HepG2 (cell line): Measurements from ENCODE around the gene DCLK1. TPM values are rescaled to one million over a fixed set of nuclear protein-coding genes. Genes with fewer than 3 reads are reported as not detected.

ENCODE experiments used
- ATAC-seq: fragments of 200-7000 bp; cut with Tn5 transposase; 3 replicates; pipeline ENCODE4 v1.9.1; 2020; ENCODE audit warnings: mild to moderate bottlenecking, moderate library complexity
- BruUV-seq: library from RNA; stranded (reverse); fragments of 400-500 nt; replicated peaks from 2 replicates; lab custom pipeline; 2021; lab: Mats Ljungman, UMichigan
- CTCF ChIA-PET: fragments of 300-600 bp; formaldehyde crosslinking; extraction: SDS; loops from one replicate; lab custom pipeline; 2021; ENCODE audit warnings: low total read pairs, inconsistent platforms, low intra/inter-chr PET ratio; lab: Yijun Ruan, JAX
- POLR2A ChIA-PET: fragments of 350-600 bp; sonication (Branson Sonifier 250); formaldehyde crosslinking; loops from one replicate; lab custom pipeline; 2020; ENCODE audit warnings: antibody characterized with exemption, inconsistent platforms; lab: Yijun Ruan, JAX
- DNase-seq: peaks from one replicate; pipeline ENCODE4 v3.0.0-alpha.2; 2015; ENCODE audit warnings: low spot score
- FAIRE-seq: peaks from 3 replicates; lab custom pipeline; 2011; peaks lifted over from hg19 to GRCh38; lab: Jason Lieb, UNC
- H2AFZ ChIP-seq: one replicate; pipeline ENCODE4 v1.6.1; 2011; ENCODE audit warnings: low read length, inconsistent platforms
- H3K27ac ChIP-seq: fragments of 300-600 bp; 3 replicates; pipeline ENCODE4 v1.8.0; 2011; ENCODE audit warnings: mixed run types, mild to moderate bottlenecking, mixed read lengths, low read length, inconsistent platforms; ENCODE audit not compliant: insufficient read depth; ENCODE audit errors: extremely low read length
- H3K27me3 ChIP-seq, 2 experiments: fragments of 200-600 bp in 1 of 2; 2 replicates in 1 of 2; 3 replicates in 1 of 2; pipeline versions ENCODE4 v1.6.0 to v1.8.0; 2011; ENCODE audit warnings: low read length in 2 of 2, mild to moderate bottlenecking in 2 of 2, moderate library complexity in 2 of 2, inconsistent platforms in 1 of 2; ENCODE audit not compliant: insufficient read depth in 2 of 2, control insufficient read depth in 1 of 2
- H3K36me3 ChIP-seq, 2 experiments: fragments of 200-600 bp in 1 of 2; replicated peaks in 1 of 2; 2 replicates in 1 of 2; 3 replicates in 1 of 2; pipeline versions ENCODE4 v1.5.1 to v1.8.0; 2011; ENCODE audit warnings: low read length in 2 of 2, inconsistent platforms in 1 of 2; ENCODE audit not compliant: insufficient read depth in 2 of 2, control insufficient read depth in 1 of 2
- H3K4me1 ChIP-seq: 2 replicates; pipeline ENCODE4 v1.5.1; 2012; ENCODE audit warnings: low read length, inconsistent platforms; ENCODE audit not compliant: insufficient read depth
- H3K4me2 ChIP-seq: 2 replicates; pipeline ENCODE4 v1.6.0; 2011; ENCODE audit warnings: low read depth, low read length, inconsistent platforms
- H3K4me3 ChIP-seq, 3 experiments: fragments of 200-600 bp in 1 of 3; sonication (generic), shearing (Covaris generic) in 1 of 3; replicated peaks in 1 of 3; 2 replicates each; pipeline ENCODE4 v1.5.1; 2011 to 2016; ENCODE audit warnings: low read length in 3 of 3, inconsistent platforms in 2 of 3, low read depth in 2 of 3, mild to moderate bottlenecking in 2 of 3, control low read depth in 1 of 3, mixed read lengths in 1 of 3; ENCODE audit not compliant: insufficient read depth in 1 of 3
- H3K79me2 ChIP-seq: one replicate; pipeline ENCODE4 v1.6.1; 2011; ENCODE audit warnings: low read length, inconsistent platforms; ENCODE audit not compliant: insufficient read depth
- H3K9ac ChIP-seq: 2 replicates; pipeline ENCODE4 v1.6.0; 2011; ENCODE audit warnings: mild to moderate bottlenecking, low read depth, low read length, inconsistent platforms; ENCODE audit not compliant: insufficient read depth
- H3K9me3 ChIP-seq: 2 replicates; pipeline ENCODE4 v1.5.1; 2012; ENCODE audit warnings: mild to moderate bottlenecking, low read length
- H4K20me1 ChIP-seq: 2 replicates; pipeline ENCODE4 v1.6.0; 2011; ENCODE audit warnings: inconsistent platforms, mild to moderate bottlenecking, low read length, moderate library complexity; ENCODE audit not compliant: insufficient read depth
- ELF1 ChIP-seq: sonication (generic); formaldehyde crosslinking; IDR thresholded peaks from 2 replicates; pipeline ENCODE4 v1.4.0; 2020; ENCODE audit warnings: missing genetic modification reagents
- HMG20B ChIP-seq: conservative IDR thresholded peaks from 2 replicates; pipeline ENCODE4 v1.6.1; 2016; ENCODE audit warnings: missing genetic modification reagents, missing compliant biosample characterization
- HMGA1 ChIP-seq: sonication (generic); formaldehyde crosslinking; conservative IDR thresholded peaks from 2 replicates; pipeline ENCODE4 v1.4.0; 2020; ENCODE audit warnings: missing genetic modification reagents
- KDM4B ChIP-seq: sonication (generic); formaldehyde crosslinking; IDR thresholded peaks from 2 replicates; pipeline ENCODE4 v1.4.0; 2020; ENCODE audit warnings: missing genetic modification reagents
- MXI1 ChIP-seq: IDR thresholded peaks from 3 replicates; pipeline ENCODE4 v1.6.1; 2012; ENCODE audit warnings: low read depth, low read length, inconsistent platforms, borderline replicate concordance
- PAWR ChIP-seq: sonication (generic); formaldehyde crosslinking; IDR thresholded peaks from 2 replicates; pipeline ENCODE4 v1.4.0; 2020; ENCODE audit warnings: missing genetic modification reagents, mild to moderate bottlenecking, borderline replicate concordance
- REPIN1 ChIP-seq: sonication (generic); formaldehyde crosslinking; IDR thresholded peaks from 2 replicates; pipeline ENCODE4 v1.8.0; 2022; ENCODE audit warnings: missing genetic modification reagents, low read depth, mild to moderate bottlenecking, borderline replicate concordance
- RXRB ChIP-seq: IDR thresholded peaks from 2 replicates; pipeline ENCODE4 v1.6.1; 2016; ENCODE audit warnings: borderline replicate concordance, missing genetic modification reagents, missing compliant biosample characterization
- U2AF1 ChIP-seq: fragments of 200-400 bp; formaldehyde crosslinking; optimal IDR thresholded peaks from 2 replicates; pipeline ENCODE3; 2017; ENCODE audit warnings: mild to moderate bottlenecking, low read depth, low read length
- ZNF10 ChIP-seq: sonication (generic); formaldehyde crosslinking; IDR thresholded peaks from 2 replicates; pipeline ENCODE4 v1.4.0; 2020; ENCODE audit warnings: mild to moderate bottlenecking, low read depth, missing genetic modification reagents, borderline replicate concordance
- ZNF292 ChIP-seq: sonication (generic); formaldehyde crosslinking; IDR thresholded peaks from 2 replicates; pipeline ENCODE4 v1.8.1; 2022; ENCODE audit warnings: mild to moderate bottlenecking, low read depth, missing genetic modification reagents, borderline replicate concordance
- ZNF33B ChIP-seq: sonication (generic); formaldehyde crosslinking; IDR thresholded peaks from 2 replicates; pipeline ENCODE4 v1.5.1; 2020; ENCODE audit warnings: mild to moderate bottlenecking, missing genetic modification reagents
- ZNF354B ChIP-seq: sonication (generic); formaldehyde crosslinking; IDR thresholded peaks from 2 replicates; pipeline ENCODE4 v1.8.0; 2022; ENCODE audit warnings: mild to moderate bottlenecking, missing genetic modification reagents
- ZNF772 ChIP-seq: sonication (generic); formaldehyde crosslinking; IDR thresholded peaks from 2 replicates; pipeline ENCODE4 v1.5.0; 2020; ENCODE audit warnings: mild to moderate bottlenecking, missing genetic modification reagents
- WGBS: methylation state at CpG from one replicate; pipeline ENCODE4 v1.1.6; 2017; ENCODE audit warnings: low lambda C conversion rate; 5-methylcytosine and 5-hydroxymethylcytosine counted together
- in situ Hi-C: cut with HindIII; loops from 2 replicates; pipeline ENCODE4 v1.10.0; 2017; ENCODE audit warnings: low pct_unique_long_range_greater_than_20kb; ENCODE audit not compliant: extremely low pct_ligation_motif_present
- intact Hi-C: fragments of 100-400 bp; cut with micrococcal nuclease; formaldehyde crosslinking; loops from one replicate; pipeline ENCODE4 v1.10.0; 2022; ENCODE audit not compliant: unreplicated experiment
- polyA plus RNA-seq, 8 experiments: library from polyadenylated mRNA; depleted of rRNA in 3 of 8; stranded (reverse) in 7 of 8; unstranded in 1 of 8; fragments of >200 nt; fragmentation: Illumina TruSeq in 4 of 8; extraction: Trizol in 4 of 8; gene quantifications; 2 replicates each; pipeline versions ENCODE4 v1.2.1 to v1.2.3, GENCODE V29; 2011 to 2016; ENCODE audit warnings: low read depth in 4 of 8, missing spikeins in 1 of 8, mixed read lengths in 1 of 8; ENCODE audit not compliant: insufficient read depth in 1 of 8
- total RNA-seq, 5 experiments: library from RNA; depleted of rRNA; stranded (reverse); fragments of >200 nt; fragmentation: Illumina TruSeq; extraction: Trizol; gene quantifications; 2 replicates each; pipeline ENCODE4 v1.2.3, GENCODE V29; 2016; ENCODE audit warnings: low read depth in 1 of 5
- TF ChIP-seq, protein P1 (sequence below): sonication (generic); formaldehyde crosslinking; IDR thresholded peaks from 2 replicates; pipeline ENCODE4 v1.5.1; 2020; ENCODE audit warnings: mild to moderate bottlenecking, missing genetic modification reagents, borderline replicate concordance
- TF ChIP-seq, protein P2 (sequence below): sonication (generic); formaldehyde crosslinking; IDR thresholded peaks from 2 replicates; pipeline ENCODE4 v1.4.0; 2020; ENCODE audit warnings: low read depth, mild to moderate bottlenecking, missing genetic modification reagents
- TF ChIP-seq, protein P3 (sequence below): sonication (generic); formaldehyde crosslinking; IDR thresholded peaks from 2 replicates; pipeline ENCODE4 v1.5.1; 2020; ENCODE audit warnings: mild to moderate bottlenecking, missing genetic modification reagents, borderline replicate concordance

Gene DCLK1
- total and polyA plus RNA-seq, 2 of the 13 experiments (the other 11 are each of a cell fraction or from before 2014, with no cell fraction given): not detected

DNA sequence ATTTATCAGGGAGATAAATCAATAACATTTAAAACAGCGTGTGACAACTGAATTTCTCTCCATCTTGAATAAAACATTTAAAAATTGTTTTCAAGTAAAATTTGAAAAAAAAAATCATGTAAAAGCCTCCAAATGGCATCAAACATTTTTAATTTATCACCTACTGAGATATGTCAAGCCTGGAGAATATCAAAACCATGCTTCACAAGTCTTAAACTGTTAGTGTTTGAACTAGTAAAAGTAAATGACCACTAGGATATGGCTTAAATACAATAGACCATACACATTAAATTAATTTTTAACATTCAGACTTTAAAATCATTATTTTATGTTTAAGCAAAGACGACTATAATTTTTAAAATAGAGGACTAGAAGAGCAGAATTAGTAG, 281.9 kb downstream of the DCLK1 start:
- in situ Hi-C loops: no loop called here
- BruUV-seq: no TSS peak

More for the DNA sequence above, 281.9 kb downstream of the DCLK1 start:
- WGBS: 15% methylated on average over 2 of the region's 2 CpGs
- POLR2A ChIA-PET: no interaction called here
- CTCF ChIA-PET: no interaction called here
- H3K27me3 ChIP-seq: 0 out of 5 replicates have a peak, but pooled peaks cover 0 to 4% of the 10 kb centered on the region in 2 experiments
- no peaks in the 10 kb centered on the region for H3K36me3 ChIP-seq
- H3K9ac ChIP-seq: no peak overlapping the region
- H2AFZ ChIP-seq: no peak overlapping the region
- no peak for ATAC-seq
- no peak overlapping the region for H3K27ac ChIP-seq
- no peaks in the 10 kb centered on the region for H3K4me1 ChIP-seq
- no peaks in the 10 kb centered on the region for H3K9me3 ChIP-seq
- no peaks in the 10 kb centered on the region for H3K79me2 ChIP-seq
- TF ChIP-seq ELF1 (CRISPR knock-in tag) (no peak), ZNF772 (CRISPR knock-in tag) (no peak), KDM4B (CRISPR knock-in tag) (no peak), ZNF292 (CRISPR knock-in tag) (no peak), RXRB (no peak), ZNF33B (CRISPR knock-in tag) (no peak), REPIN1 (CRISPR knock-in tag) (no peak), ZNF10 (CRISPR knock-in tag) (no peak), ZNF354B (no peak), HMG20B (CRISPR knock-in tag) (no peak), MXI1 (no peak), PAWR (CRISPR knock-in tag) (no peak), HMGA1 (CRISPR knock-in tag) (no peak), U2AF1 (no peak)
- TF ChIP-seq, protein P1, sequence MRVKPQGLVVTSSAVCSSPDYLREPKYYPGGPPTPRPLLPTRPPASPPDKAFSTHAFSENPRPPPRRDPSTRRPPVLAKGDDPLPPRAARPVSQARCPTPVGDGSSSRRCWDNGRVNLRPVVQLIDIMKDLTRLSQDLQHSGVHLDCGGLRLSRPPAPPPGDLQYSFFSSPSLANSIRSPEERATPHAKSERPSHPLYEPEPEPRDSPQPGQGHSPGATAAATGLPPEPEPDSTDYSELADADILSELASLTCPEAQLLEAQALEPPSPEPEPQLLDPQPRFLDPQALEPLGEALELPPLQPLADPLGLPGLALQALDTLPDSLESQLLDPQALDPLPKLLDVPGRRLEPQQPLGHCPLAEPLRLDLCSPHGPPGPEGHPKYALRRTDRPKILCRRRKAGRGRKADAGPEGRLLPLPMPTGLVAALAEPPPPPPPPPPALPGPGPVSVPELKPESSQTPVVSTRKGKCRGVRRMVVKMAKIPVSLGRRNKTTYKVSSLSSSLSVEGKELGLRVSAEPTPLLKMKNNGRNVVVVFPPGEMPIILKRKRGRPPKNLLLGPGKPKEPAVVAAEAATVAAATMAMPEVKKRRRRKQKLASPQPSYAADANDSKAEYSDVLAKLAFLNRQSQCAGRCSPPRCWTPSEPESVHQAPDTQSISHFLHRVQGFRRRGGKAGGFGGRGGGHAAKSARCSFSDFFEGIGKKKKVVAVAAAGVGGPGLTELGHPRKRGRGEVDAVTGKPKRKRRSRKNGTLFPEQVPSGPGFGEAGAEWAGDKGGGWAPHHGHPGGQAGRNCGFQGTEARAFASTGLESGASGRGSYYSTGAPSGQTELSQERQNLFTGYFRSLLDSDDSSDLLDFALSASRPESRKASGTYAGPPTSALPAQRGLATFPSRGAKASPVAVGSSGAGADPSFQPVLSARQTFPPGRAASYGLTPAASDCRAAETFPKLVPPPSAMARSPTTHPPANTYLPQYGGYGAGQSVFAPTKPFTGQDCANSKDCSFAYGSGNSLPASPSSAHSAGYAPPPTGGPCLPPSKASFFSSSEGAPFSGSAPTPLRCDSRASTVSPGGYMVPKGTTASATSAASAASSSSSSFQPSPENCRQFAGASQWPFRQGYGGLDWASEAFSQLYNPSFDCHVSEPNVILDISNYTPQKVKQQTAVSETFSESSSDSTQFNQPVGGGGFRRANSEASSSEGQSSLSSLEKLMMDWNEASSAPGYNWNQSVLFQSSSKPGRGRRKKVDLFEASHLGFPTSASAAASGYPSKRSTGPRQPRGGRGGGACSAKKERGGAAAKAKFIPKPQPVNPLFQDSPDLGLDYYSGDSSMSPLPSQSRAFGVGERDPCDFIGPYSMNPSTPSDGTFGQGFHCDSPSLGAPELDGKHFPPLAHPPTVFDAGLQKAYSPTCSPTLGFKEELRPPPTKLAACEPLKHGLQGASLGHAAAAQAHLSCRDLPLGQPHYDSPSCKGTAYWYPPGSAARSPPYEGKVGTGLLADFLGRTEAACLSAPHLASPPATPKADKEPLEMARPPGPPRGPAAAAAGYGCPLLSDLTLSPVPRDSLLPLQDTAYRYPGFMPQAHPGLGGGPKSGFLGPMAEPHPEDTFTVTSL (CRISPR knock-in tag): no peak
- TF ChIP-seq, protein P2, sequence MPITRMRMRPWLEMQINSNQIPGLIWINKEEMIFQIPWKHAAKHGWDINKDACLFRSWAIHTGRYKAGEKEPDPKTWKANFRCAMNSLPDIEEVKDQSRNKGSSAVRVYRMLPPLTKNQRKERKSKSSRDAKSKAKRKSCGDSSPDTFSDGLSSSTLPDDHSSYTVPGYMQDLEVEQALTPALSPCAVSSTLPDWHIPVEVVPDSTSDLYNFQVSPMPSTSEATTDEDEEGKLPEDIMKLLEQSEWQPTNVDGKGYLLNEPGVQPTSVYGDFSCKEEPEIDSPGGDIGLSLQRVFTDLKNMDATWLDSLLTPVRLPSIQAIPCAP (CRISPR knock-in tag): no peak
- TF ChIP-seq, protein P3, sequence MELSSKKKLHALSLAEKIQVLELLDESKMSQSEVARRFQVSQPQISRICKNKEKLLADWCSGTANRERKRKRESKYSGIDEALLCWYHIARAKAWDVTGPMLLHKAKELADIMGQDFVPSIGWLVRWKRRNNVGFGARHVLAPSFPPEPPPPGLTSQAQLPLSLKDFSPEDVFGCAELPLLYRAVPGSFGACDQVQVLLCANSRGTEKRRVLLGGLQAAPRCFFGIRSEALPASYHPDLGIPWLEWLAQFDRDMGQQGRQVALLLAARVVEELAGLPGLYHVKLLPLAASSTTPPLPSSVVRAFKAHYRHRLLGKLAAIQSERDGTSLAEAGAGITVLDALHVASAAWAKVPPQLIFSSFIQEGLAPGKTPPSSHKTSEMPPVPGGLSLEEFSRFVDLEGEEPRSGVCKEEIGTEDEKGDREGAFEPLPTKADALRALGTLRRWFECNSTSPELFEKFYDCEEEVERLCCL: no peak
- no peaks in the 10 kb centered on the region for H4K20me1 ChIP-seq
- H3K4me2 ChIP-seq: no peak overlapping the region
- intact Hi-C loops: no loop called here
- DNase-seq: no peak
- no peak for FAIRE-seq
- no peak overlapping the region for H3K4me3 ChIP-seq
